Stimulated activated naive CD8-positive, alpha-beta T cell treated with anti-CD3 and anti-CD28 coated beads, Interleukin-15, Interleukin-2, amounts not matched to agents 100 ng/mL and 50 ng/mL, for 24 hours (primary cell): Measurements from ENCODE around the gene C20orf204.

Experiments
- H3K27ac Mint-ChIP-seq: one replicate; pipeline ENCODE4 v1.8.0; 2021; ENCODE audit warnings: mild to moderate bottlenecking, mixed read lengths
- H3K27me3 Mint-ChIP-seq: one replicate; pipeline ENCODE4 v1.8.0; 2021; ENCODE audit warnings: mixed read lengths
- H3K36me3 Mint-ChIP-seq: one replicate; pipeline ENCODE4 v1.8.0; 2021; ENCODE audit warnings: low read depth, mixed read lengths
- H3K4me1 Mint-ChIP-seq: one replicate; pipeline ENCODE4 v1.8.0; 2021; ENCODE audit warnings: low read depth, mixed read lengths
- H3K4me3 Mint-ChIP-seq: one replicate; pipeline ENCODE4 v1.8.0; 2021; ENCODE audit warnings: mild to moderate bottlenecking, mixed read lengths
- H3K9me3 Mint-ChIP-seq: one replicate; pipeline ENCODE4 v1.8.0; 2021; ENCODE audit warnings: mixed read lengths

C20orf204 gene

DNA sequence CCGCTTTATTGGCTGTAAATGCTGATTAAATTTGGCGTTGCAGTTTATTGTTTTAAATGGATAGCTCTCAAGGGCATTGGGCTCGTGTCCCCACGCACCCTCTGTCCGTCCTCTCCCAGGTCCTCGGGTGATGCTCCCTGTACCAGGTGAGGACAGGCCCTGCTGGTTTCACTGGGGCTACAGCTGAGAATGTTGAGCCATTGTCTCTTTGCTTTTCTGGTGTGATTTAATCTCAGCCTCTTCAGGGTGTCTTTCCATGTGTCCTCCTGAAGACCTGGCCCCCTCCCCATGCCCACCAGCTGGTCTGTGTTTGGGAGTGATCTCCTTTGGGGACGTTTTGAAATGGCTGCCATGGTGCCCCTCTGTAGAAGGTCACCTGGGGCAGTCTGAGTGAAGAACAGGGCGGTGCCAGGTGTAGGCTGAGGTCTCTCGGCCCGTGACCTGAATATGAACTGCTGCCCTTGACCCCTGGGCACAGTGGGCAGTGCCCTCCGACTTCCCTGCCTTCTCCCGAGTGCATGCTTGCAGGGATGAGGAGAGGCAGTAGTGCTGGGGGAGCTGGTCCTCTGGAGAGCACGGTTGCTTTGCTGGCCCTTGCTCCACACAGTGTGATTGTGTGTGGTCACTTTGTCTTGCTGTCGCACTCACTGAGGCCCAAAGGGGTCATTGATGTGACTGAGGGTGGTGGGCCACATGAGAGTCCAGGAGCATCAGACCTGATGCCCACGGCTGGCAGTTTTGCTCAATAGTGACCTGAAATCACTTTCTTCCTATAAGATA is 12.4 kb upstream of the C20orf204 start:
- no peaks in the 10 kb centered on the region for H3K9me3 Mint-ChIP-seq
- H3K27me3 Mint-ChIP-seq: no peaks in the 10 kb centered on the region
- no peak overlapping the region for H3K4me3 Mint-ChIP-seq
- no peaks in the 10 kb centered on the region for H3K4me1 Mint-ChIP-seq
- H3K36me3 Mint-ChIP-seq: peaks cover 65% of the 10 kb centered on the region
- H3K27ac Mint-ChIP-seq: no peak overlapping the region

- Mint-ChIP-seq H3K4me3 (no peak overlapping the region), H3K27ac (no peak overlapping the region), H3K4me1 (no peaks in the 10 kb centered on the region), H3K27me3 (no peaks in the 10 kb centered on the region), H3K9me3 (no peaks in the 10 kb centered on the region), H3K36me3 (peaks cover 63% of the 10 kb centered on the region)
Measured at GRCh38 chr20:64024141-64024990, 11.6 kb upstream of the C20orf204 start.

DNA sequence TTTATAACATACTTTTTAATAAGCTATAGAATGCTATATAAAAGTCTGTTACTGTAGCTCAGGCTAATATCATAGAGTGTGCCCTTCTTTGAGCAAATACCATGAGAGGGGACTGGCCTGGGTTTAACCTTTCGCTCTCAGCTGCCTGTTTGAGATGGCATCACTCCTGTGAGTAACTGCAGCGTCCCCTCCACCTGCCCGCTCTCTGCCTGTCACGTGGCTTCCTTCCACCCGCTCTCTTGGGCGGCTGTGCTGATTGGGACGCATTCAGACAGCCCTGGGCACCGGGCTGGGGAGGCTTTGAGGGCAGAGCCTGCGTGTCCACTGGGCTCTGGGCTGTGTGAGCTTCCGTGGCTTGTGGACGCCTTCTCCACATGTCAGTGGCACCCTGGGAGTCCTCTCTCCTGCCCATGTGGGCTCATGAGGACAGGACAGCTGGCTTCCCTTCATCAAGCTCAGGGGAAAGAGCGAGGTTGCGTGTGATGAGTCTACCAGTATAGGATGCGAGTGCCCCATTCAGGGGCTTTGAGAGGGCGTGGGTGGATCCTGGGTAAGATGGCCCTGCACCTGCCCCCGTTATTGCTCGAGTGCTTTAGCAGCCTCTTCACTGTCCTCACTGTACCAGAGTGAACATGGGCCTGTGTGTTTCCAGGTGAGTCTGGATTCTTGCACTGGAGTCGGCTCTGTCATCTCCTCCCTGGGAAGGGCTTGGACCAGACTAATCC is 10.7 kb upstream of the C20orf204 start:
- no peaks in the 10 kb centered on the region for H3K27me3 Mint-ChIP-seq
- H3K4me1 Mint-ChIP-seq: no peaks in the 10 kb centered on the region
- H3K27ac Mint-ChIP-seq: no peak overlapping the region
- no peaks in the 10 kb centered on the region for H3K9me3 Mint-ChIP-seq
- H3K36me3 Mint-ChIP-seq: peaks cover 60% of the 10 kb centered on the region
- no peak overlapping the region for H3K4me3 Mint-ChIP-seq

DNA sequence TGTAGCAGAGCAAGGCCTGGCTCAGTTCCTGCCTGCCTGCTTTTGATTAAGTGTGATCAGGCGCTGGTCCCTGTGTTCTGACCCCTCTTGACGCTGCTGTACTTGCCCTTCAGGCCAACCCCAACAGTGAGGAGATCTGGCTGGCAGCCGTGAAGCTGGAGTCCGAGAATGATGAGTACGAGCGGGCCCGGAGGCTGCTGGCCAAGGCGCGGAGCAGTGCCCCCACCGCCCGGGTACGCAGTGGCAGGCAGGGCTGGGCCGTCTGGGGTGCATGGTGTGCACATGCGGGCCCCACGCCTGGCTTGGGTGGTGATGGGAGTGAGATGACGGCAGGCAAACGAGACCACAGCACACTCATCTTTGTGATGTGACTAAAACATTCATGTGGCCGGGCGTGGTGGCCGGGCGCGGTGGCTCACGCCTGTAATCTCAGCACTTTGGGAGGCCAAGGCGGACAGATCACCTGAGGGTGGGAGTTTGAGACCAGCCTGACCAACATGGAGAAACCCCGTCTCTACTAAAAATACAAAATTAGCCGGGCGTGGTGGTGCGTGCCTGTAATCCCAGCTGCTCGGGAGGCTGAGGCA is 10.1 kb upstream of the C20orf204 start:
- Mint-ChIP-seq H3K27me3 (no peaks in the 10 kb centered on the region), H3K4me1 (no peaks in the 10 kb centered on the region), H3K27ac (no peak overlapping the region), H3K4me3 (no peak overlapping the region), H3K9me3 (no peaks in the 10 kb centered on the region), H3K36me3 (peaks cover 63% of the 10 kb centered on the region)

DNA sequence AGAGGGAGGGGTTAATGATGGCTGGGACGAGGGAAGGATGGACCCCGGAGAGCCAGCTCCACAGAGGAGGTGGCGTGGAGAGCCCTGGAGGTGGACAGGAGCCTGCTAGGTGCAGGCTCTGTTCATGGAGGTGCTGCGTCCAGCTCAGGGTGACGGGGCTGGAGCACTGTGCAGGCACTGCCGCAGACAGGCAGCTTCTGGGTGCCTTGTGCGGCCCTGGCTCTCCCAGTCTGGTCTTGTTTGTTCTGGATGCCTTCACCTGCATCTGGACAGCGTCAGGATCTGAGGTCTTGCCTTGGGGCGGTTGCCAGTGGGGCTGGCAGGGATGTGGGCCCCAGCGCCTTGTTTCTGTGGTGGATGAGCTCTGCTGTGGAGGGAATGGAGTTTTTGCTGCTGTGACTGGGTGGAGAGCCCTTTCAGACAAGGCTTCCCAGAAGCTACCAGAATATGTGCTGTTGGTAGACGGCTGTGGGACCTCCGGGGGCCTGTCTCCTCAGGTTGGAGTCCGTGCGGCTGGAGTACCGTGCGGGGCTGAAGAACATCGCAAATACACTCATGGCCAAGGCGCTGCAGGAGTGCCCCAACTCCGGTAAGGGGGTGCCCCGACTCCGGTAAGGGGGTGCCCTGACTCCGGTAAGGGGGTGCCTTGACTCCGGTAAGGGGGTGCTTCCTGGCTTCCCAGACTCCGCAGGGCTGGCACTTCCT is 7.8 kb upstream of the C20orf204 start:
- peaks cover 1% of the 10 kb centered on the region for H3K4me1 Mint-ChIP-seq
- H3K27me3 Mint-ChIP-seq: no peaks in the 10 kb centered on the region
- no peak overlapping the region for H3K4me3 Mint-ChIP-seq
- H3K36me3 Mint-ChIP-seq: peaks cover 58% of the 10 kb centered on the region
- H3K27ac Mint-ChIP-seq: no peak overlapping the region
- H3K9me3 Mint-ChIP-seq: no peaks in the 10 kb centered on the region

DNA sequence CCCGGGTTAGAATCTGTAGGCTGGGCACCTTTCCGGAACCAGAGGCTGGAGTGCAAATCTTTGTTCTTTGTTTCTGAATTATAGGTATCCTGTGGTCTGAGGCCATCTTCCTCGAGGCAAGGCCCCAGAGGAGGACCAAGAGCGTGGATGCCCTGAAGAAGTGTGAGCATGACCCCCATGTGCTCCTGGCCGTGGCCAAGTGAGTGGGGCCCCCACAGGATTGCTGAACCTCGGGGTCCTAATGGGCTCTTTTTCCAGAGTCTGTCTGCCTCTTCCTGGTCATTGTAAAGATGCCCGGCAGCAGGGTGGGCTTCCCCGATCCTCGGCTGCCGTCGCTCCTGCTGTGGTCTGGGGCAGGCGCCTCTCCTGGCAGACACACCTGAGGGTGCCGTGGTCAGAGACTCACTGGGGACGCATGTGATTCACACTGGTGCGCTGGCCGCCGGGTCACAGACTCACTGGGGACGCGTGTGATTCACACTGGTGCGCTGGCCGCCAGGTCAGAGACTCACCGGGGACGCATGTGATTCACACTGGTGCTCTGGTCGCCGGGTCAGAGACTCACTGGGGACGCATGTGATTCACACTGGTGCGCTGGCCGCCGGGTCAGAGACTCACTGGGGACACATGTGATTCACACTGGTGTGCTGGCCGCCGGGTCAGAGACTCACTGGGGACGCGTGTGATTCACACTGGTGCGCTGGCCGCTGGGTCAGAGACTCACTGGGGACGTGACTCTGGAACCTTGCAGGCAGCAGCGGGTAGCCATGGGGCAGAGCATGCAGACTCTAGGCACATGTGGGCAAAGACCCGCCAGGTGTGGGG is 6.5 kb upstream of the C20orf204 start:
- Mint-ChIP-seq H3K4me1 (peaks cover 15% of the 10 kb centered on the region), H3K36me3 (peaks cover 57% of the 10 kb centered on the region), H3K4me3 (no peak overlapping the region), H3K27me3 (no peaks in the 10 kb centered on the region), H3K9me3 (no peaks in the 10 kb centered on the region), H3K27ac (no peak overlapping the region)

- Mint-ChIP-seq H3K4me3 (no peak overlapping the region), H3K4me1 (peaks cover 25% of the 10 kb centered on the region), H3K9me3 (no peaks in the 10 kb centered on the region), H3K36me3 (peaks cover 53% of the 10 kb centered on the region), H3K27ac (no peak overlapping the region), H3K27me3 (no peaks in the 10 kb centered on the region)
Measured at GRCh38 chr20:64030371-64031134, 5.4 kb upstream of the C20orf204 start.

- Mint-ChIP-seq H3K27me3 (no peaks in the 10 kb centered on the region), H3K4me3 (no peak overlapping the region), H3K9me3 (no peaks in the 10 kb centered on the region), H3K27ac (no peak overlapping the region), H3K4me1 (peaks cover 38% of the 10 kb centered on the region), H3K36me3 (peaks cover 46% of the 10 kb centered on the region)
Measured at GRCh38 chr20:64031822-64032314, 4.1 kb upstream of the C20orf204 start.

- no peak overlapping the region for H3K27ac Mint-ChIP-seq
- no peak overlapping the region for H3K4me3 Mint-ChIP-seq
- H3K36me3 Mint-ChIP-seq: peaks cover 36% of the 10 kb centered on the region
- no peaks in the 10 kb centered on the region for H3K27me3 Mint-ChIP-seq
- H3K4me1 Mint-ChIP-seq: peaks cover 49% of the 10 kb centered on the region
- no peaks in the 10 kb centered on the region for H3K9me3 Mint-ChIP-seq
Measured at GRCh38 chr20:64032706-64033624, 3.0 kb upstream of the C20orf204 start.

- no peaks in the 10 kb centered on the region for H3K27me3 Mint-ChIP-seq
- peaks cover 29% of the 10 kb centered on the region for H3K36me3 Mint-ChIP-seq
- H3K4me1 Mint-ChIP-seq: peaks cover 49% of the 10 kb centered on the region
- peak overlapping the region; percentile 93 for H3K27ac Mint-ChIP-seq
- H3K9me3 Mint-ChIP-seq: no peaks in the 10 kb centered on the region
- H3K4me3 Mint-ChIP-seq: no peak overlapping the region
Measured at GRCh38 chr20:64033981-64034493, 1.9 kb upstream of the C20orf204 start.

- peaks cover 21% of the 10 kb centered on the region for H3K36me3 Mint-ChIP-seq
- peaks cover 59% of the 10 kb centered on the region for H3K4me1 Mint-ChIP-seq
- no peaks in the 10 kb centered on the region for H3K9me3 Mint-ChIP-seq
- peak overlapping the region; percentile 93 for H3K27ac Mint-ChIP-seq
- peak overlapping the region; percentile 66 for H3K4me3 Mint-ChIP-seq
- no peaks in the 10 kb centered on the region for H3K27me3 Mint-ChIP-seq
Measured at GRCh38 chr20:64035066-64035932, 683 bp upstream of the C20orf204 start.
